Gastroesophageal sphincter (tissue), 4 donors: ENCODE results near the gene CPN2. TPM values are rescaled to one million over a fixed set of nuclear protein-coding genes. Genes with fewer than 3 reads are reported as not detected.

Experiments
- ATAC-seq: fragments of 150-250 bp; one replicate; pipeline ENCODE4 v1.9.1; 2016; ENCODE audit warnings: mild to moderate bottlenecking, moderate library complexity
- H3K27ac ChIP-seq, 4 donors: fragments of 200-600 bp; sonication (generic) in 3 of 4; 1 replicate in 3 of 4; 2 replicates in 1 of 4; pipeline ENCODE4 v1.5.1; 2016 to 2019
- H3K27me3 ChIP-seq: fragments of 200-600 bp; sonication (generic); one replicate; pipeline ENCODE4 v1.5.1; 2019
- H3K36me3 ChIP-seq, 2 donors: fragments of 200-600 bp; sonication (generic); one replicate each; pipeline ENCODE4 v1.5.1; 2019; ENCODE audit warnings: control low read depth in 1 of 2
- H3K4me1 ChIP-seq, 3 donors: fragments of 200-600 bp; sonication (generic); 1 replicate in 2 of 3; 2 replicates in 1 of 3; pipeline ENCODE4 v1.5.1; 2016 to 2019; ENCODE audit warnings: control low read depth in 2 of 3
- H3K4me3 ChIP-seq, 2 donors: fragments of 200-600 bp; sonication (generic); one replicate each; pipeline ENCODE4 v1.5.1; 2019; ENCODE audit warnings: mild to moderate bottlenecking in 1 of 2, moderate library complexity in 1 of 2
- H3K9me3 ChIP-seq, 3 donors: fragments of 200-600 bp; sonication (generic); one replicate each; pipeline ENCODE4 v1.5.1; 2017 to 2019; ENCODE audit warnings: control low read depth in 2 of 3
- CTCF ChIP-seq, 4 experiments: fragments of 200-600 bp in 2 of 4; fragments of 450-650 bp in 2 of 4; sonication (generic) in 1 of 4; IDR thresholded peaks; one replicate each; pipeline ENCODE4 v1.5.1; 2017 to 2019; ENCODE audit warnings: antibody characterized with exemption in 4 of 4, mild to moderate bottlenecking in 2 of 4, moderate library complexity in 2 of 4
- EP300 ChIP-seq: sonication (generic); formaldehyde crosslinking; IDR thresholded peaks from one replicate; pipeline ENCODE4 v1.6.1; 2017; ENCODE audit warnings: antibody characterized with exemption, mild to moderate bottlenecking
- POLR2A ChIP-seq, 2 donors: fragments of 450-650 bp; IDR thresholded peaks; one replicate each; pipeline ENCODE4 v1.6.1; 2017; ENCODE audit warnings: antibody characterized with exemption in 2 of 2, mild to moderate bottlenecking in 2 of 2, moderate library complexity in 1 of 2
- POLR2AphosphoS5 ChIP-seq: sonication (generic); formaldehyde crosslinking; IDR thresholded peaks from one replicate; pipeline ENCODE4 v1.6.1; 2017; ENCODE audit warnings: antibody characterized with exemption
- WGBS, 2 donors: methylation state at CpG; one replicate each; pipeline ENCODE4 v1.1.5; 2018; ENCODE audit warnings: low coverage in 1 of 2; 5-methylcytosine and 5-hydroxymethylcytosine counted together
- total RNA-seq, 4 donors: library from RNA; depleted of rRNA; stranded (reverse); fragments of >200 nt; gene quantifications; one replicate each; pipeline ENCODE4 v1.1.0, GENCODE V29; 2016

CPN2 gene
- total RNA-seq, 4 donors from 2014 or later: not detected

DNA sequence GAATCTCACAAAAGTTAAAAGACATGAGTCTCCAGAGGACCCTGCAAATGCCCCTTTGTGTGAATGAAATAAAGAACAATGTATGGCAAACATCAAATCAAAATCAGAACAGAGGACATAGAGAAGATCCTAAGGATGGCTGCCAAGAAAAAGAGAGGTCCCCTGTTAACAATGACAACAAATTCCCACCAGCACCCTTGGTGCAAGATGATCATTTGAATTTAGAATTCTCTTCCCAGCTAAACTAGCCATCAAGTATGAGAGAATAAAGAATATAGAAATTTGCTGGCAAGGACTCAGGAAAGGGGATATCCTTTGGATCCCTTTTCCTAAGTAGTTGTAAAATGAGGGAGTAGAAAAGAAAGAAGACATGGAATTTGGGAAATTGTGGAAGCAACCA lies 39.7 kb upstream of the CPN2 start:
- H3K27ac ChIP-seq: no peak overlapping the region
- peaks cover 0 to 12% (median 0%) of the 10 kb centered on the region in 3 donors for H3K9me3 ChIP-seq
- H3K27me3 ChIP-seq: peaks cover 21% of the 10 kb centered on the region
- H3K4me3 ChIP-seq: no peak overlapping the region
- no peak for ATAC-seq
- no peaks in the 10 kb centered on the region for H3K36me3 ChIP-seq
- no peaks in the 10 kb centered on the region for H3K4me1 ChIP-seq
- no peak for TF ChIP-seq POLR2AphosphoS5
- no peak for TF ChIP-seq POLR2A (IDR thresholded peaks at IDR 0.05)
- no peak for TF ChIP-seq CTCF (IDR thresholded peaks at IDR 0.05)
- no peak for TF ChIP-seq EP300

- no peak for TF ChIP-seq POLR2A (IDR thresholded peaks at IDR 0.05)
- H3K27me3 ChIP-seq: peaks cover 23% of the 10 kb centered on the region
- H3K36me3 ChIP-seq: no peaks in the 10 kb centered on the region
- no peak for ATAC-seq
- H3K4me1 ChIP-seq: no peaks in the 10 kb centered on the region
- no peak overlapping the region for H3K27ac ChIP-seq
- WGBS, 2 donors: 90 to 92% methylated on average over 4 to 7 of the region's 8 CpGs
- no peak overlapping the region for H3K4me3 ChIP-seq
- H3K9me3 ChIP-seq: peaks cover 0 to 12% (median 0%) of the 10 kb centered on the region in 3 donors
These were observed 38.1 kb upstream of the CPN2 start for GRCh38 chr3:194389269-194389668.

DNA sequence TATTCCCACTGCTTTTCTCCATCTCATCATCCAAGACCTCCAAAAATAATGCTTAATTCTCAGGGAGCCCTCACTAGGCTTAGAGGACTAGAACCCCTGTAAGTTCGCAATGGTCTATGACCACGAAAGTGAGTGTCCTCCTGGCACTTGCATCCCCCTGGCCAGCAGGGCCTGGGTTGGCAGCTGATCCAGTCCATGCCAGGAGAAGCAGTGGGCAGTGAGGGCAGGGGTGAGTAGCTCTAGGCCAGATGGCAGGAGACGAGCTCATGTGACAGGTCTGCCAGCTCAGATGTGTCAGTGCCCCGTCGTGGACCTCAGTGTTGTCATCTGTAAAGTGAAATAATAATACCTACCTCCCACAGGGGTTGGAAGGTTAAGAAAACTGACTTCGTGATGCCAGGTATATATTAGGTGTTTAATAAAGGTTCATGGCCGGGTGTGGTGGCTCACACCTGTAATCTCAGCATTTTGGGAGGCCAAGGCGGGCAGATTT lies 36.8 kb upstream of the CPN2 start:
- no peak overlapping the region for H3K4me3 ChIP-seq
- no peaks in the 10 kb centered on the region for H3K4me1 ChIP-seq
- peaks cover 20% of the 10 kb centered on the region for H3K27me3 ChIP-seq
- H3K9me3 ChIP-seq: peaks cover 0 to 12% (median 0%) of the 10 kb centered on the region in 3 donors
- H3K27ac ChIP-seq: no peak overlapping the region
- no peak for ATAC-seq
- TF ChIP-seq CTCF (IDR thresholded peaks at IDR 0.05): no peak
- no peaks in the 10 kb centered on the region for H3K36me3 ChIP-seq
- 92 to 100% methylated on average over 1 to 4 of the region's 8 CpGs for WGBS, 2 donors

GRCh38 chr3:194387276-194387675 lies 36.1 kb upstream of the CPN2 start:
- TF ChIP-seq CTCF (IDR thresholded peaks at IDR 0.05) (no peak), POLR2A (IDR thresholded peaks at IDR 0.05) (no peak), POLR2AphosphoS5 (no peak), EP300 (no peak)
- H3K36me3 ChIP-seq: no peaks in the 10 kb centered on the region
- H3K4me3 ChIP-seq: no peak overlapping the region
- no peak overlapping the region for H3K27ac ChIP-seq
- H3K9me3 ChIP-seq: peaks cover 0 to 12% (median 0%) of the 10 kb centered on the region in 3 donors
- H3K4me1 ChIP-seq: no peaks in the 10 kb centered on the region
- 91 to 96% methylated on average over 3 to 4 of the region's 6 CpGs for WGBS, 2 donors
- H3K27me3 ChIP-seq: peaks cover 20% of the 10 kb centered on the region
- no peak for ATAC-seq

- no peaks in the 10 kb centered on the region for H3K4me1 ChIP-seq
- H3K9me3 ChIP-seq: peaks cover 0 to 11% (median 0%) of the 10 kb centered on the region in 3 donors
- H3K36me3 ChIP-seq: no peaks in the 10 kb centered on the region
- no peak overlapping the region for H3K27ac ChIP-seq
- no peak for ATAC-seq
- H3K27me3 ChIP-seq: peaks cover 21% of the 10 kb centered on the region
- TF ChIP-seq POLR2AphosphoS5 (no peak), CTCF (IDR thresholded peaks at IDR 0.05) (no peak), POLR2A (IDR thresholded peaks at IDR 0.05) (no peak)
- WGBS, 2 donors: 48 to 71% methylated on average over 2 to 6 of the region's 7 CpGs
- no peak overlapping the region for H3K4me3 ChIP-seq
These were observed 35.5 kb upstream of the CPN2 start for GRCh38 chr3:194386648-194387047.
